ENCODE data around the gene ATP5MK.

- TF ChIP-seq EZH2 (IDR thresholded peaks at IDR 0.05; ENCODE audit: borderline replicate concordance, low read depth, low read length, severe bottlenecking) (no peak), CTCF (IDR thresholded peaks at IDR 0.05; ENCODE audit: borderline replicate concordance, extremely low read depth, low read length, poor library complexity, severe bottlenecking) (peak; percentile 73)
These were observed 20.3 kb upstream of the ATP5MK start for GRCh38 chr10:103416436-103417147.

Data from DND-41 (cell line).